CD14-positive monocyte (primary cell): ENCODE measurements around the gene DYNC1H1. TPM values are rescaled to one million over a fixed set of nuclear protein-coding genes. Genes with fewer than 3 reads are reported as not detected.

Source experiments
- DNase-seq, 3 donors: peaks; one replicate each; pipeline ENCODE4 v3.0.0-alpha.2; 2011 to 2022
- H2AFZ ChIP-seq: 2 replicates; pipeline ENCODE4 v1.6.0; 2012; ENCODE audit warnings: mild to moderate bottlenecking, low read depth, low read length, inconsistent platforms; ENCODE audit not compliant: insufficient read depth, poor library complexity, severe bottlenecking
- H3K27ac ChIP-seq, 2 donors: 1 replicate in 1 of 2; 2 replicates in 1 of 2; pipeline ENCODE4 v1.5.1; 2012 to 2013; ENCODE audit warnings: low read length in 2 of 2, control low read depth in 1 of 2, inconsistent platforms in 1 of 2, low read depth in 1 of 2, mild to moderate bottlenecking in 1 of 2
- H3K27me3 ChIP-seq, 2 donors: one replicate each; pipeline versions ENCODE4 v1.6.0 to v1.6.1; 2011 to 2013; ENCODE audit warnings: low read length in 2 of 2; ENCODE audit not compliant: control insufficient read depth in 2 of 2, insufficient read depth in 2 of 2
- H3K36me3 ChIP-seq, 2 donors: replicated peaks in 1 of 2; 1 replicate in 1 of 2; 2 replicates in 1 of 2; pipeline versions ENCODE4 v1.5.1 to v1.6.1; 2012 to 2013; ENCODE audit warnings: low read length in 2 of 2, control low read depth in 1 of 2, inconsistent platforms in 1 of 2, mild to moderate bottlenecking in 1 of 2; ENCODE audit not compliant: insufficient read depth in 2 of 2, control insufficient read depth in 1 of 2
- H3K4me1 ChIP-seq, 2 donors: 1 replicate in 1 of 2; 2 replicates in 1 of 2; pipeline versions ENCODE4 v1.5.1 to v1.6.1; 2012 to 2013; ENCODE audit warnings: low read length in 2 of 2, control low read depth in 1 of 2, inconsistent platforms in 1 of 2, mild to moderate bottlenecking in 1 of 2, moderate library complexity in 1 of 2; ENCODE audit not compliant: insufficient read depth in 2 of 2, control insufficient read depth in 1 of 2
- H3K4me2 ChIP-seq: replicated peaks from 2 replicates; pipeline ENCODE3; 2012; ENCODE audit warnings: low read length, moderate library complexity, mild to moderate bottlenecking; ENCODE audit not compliant: poor library complexity, severe bottlenecking; ENCODE audit errors: extremely low read depth
- H3K4me3 ChIP-seq, 3 experiments: fragments of 200-600 bp in 1 of 3; sonication (generic) in 1 of 3; replicated peaks in 1 of 3; 1 replicate in 2 of 3; 2 replicates in 1 of 3; pipeline ENCODE4 v1.5.1; 2011 to 2013; ENCODE audit warnings: low read length in 3 of 3, mild to moderate bottlenecking in 3 of 3, control low read depth in 2 of 3, low read depth in 2 of 3, inconsistent platforms in 1 of 3, moderate library complexity in 1 of 3
- H3K79me2 ChIP-seq: 2 replicates; pipeline ENCODE4 v1.6.0; 2012; ENCODE audit warnings: mild to moderate bottlenecking, control low read depth, inconsistent platforms, low read length, moderate library complexity; ENCODE audit not compliant: insufficient read depth
- H3K9ac ChIP-seq: 2 replicates; pipeline ENCODE4 v1.6.0; 2017; ENCODE audit warnings: low read length, mild to moderate bottlenecking; ENCODE audit not compliant: insufficient read depth, poor library complexity, severe bottlenecking
- H3K9me3 ChIP-seq, 2 donors: replicated peaks in 1 of 2; 1 replicate in 1 of 2; 2 replicates in 1 of 2; pipeline versions ENCODE4 v1.5.1 to v1.6.1; 2012 to 2013; ENCODE audit warnings: low read length in 2 of 2, control low read depth in 1 of 2; ENCODE audit not compliant: control insufficient read depth in 1 of 2, insufficient read depth in 1 of 2
- H4K20me1 ChIP-seq: 2 replicates; pipeline ENCODE4 v1.6.0; 2012; ENCODE audit warnings: mild to moderate bottlenecking, low read length, control low read depth, moderate library complexity; ENCODE audit not compliant: insufficient read depth
- H3K27ac Mint-ChIP-seq, 7 donors: one replicate each; pipeline ENCODE4 v1.8.0; 2020; ENCODE audit warnings: mild to moderate bottlenecking in 7 of 7, mixed read lengths in 7 of 7, moderate library complexity in 6 of 7, inconsistent platforms in 2 of 7
- H3K27me3 Mint-ChIP-seq, 3 donors: one replicate each; pipeline ENCODE4 v1.8.0; 2021 to 2022; ENCODE audit warnings: low read depth in 3 of 3, mild to moderate bottlenecking in 3 of 3, mixed read lengths in 3 of 3, moderate library complexity in 3 of 3, inconsistent platforms in 1 of 3
- H3K36me3 Mint-ChIP-seq, 2 donors: one replicate each; pipeline ENCODE4 v1.8.0; 2020; ENCODE audit warnings: mixed read lengths in 2 of 2, inconsistent platforms in 1 of 2, mild to moderate bottlenecking in 1 of 2
- H3K4me1 Mint-ChIP-seq: one replicate; pipeline ENCODE4 v1.8.0; 2020; ENCODE audit warnings: mild to moderate bottlenecking, mixed read lengths
- H3K4me3 Mint-ChIP-seq, 2 donors: one replicate each; pipeline ENCODE4 v1.8.0; 2020; ENCODE audit warnings: mild to moderate bottlenecking in 2 of 2, mixed read lengths in 2 of 2, moderate library complexity in 1 of 2
- H3K9me3 Mint-ChIP-seq, 7 donors: one replicate each; pipeline ENCODE4 v1.8.0; 2020 to 2022; ENCODE audit warnings: mixed read lengths in 7 of 7, mild to moderate bottlenecking in 6 of 7, moderate library complexity in 6 of 7, inconsistent platforms in 2 of 7
- WGBS: methylation state at CpG from one replicate; pipeline ENCODE4 v1.1.5; 2013; ENCODE audit warnings: missing lambda C conversion rate; ENCODE audit not compliant: insufficient coverage; 5-methylcytosine and 5-hydroxymethylcytosine counted together
- intact Hi-C, 2 donors: fragments of 100-400 bp; cut with micrococcal nuclease; formaldehyde crosslinking; loops; one replicate each; pipeline versions ENCODE4 v1.15.0 to v1.15.1; 2023
- polyA plus RNA-seq, 3 donors: library from polyadenylated mRNA; depleted of rRNA in 1 of 3; unstranded in 2 of 3; stranded (reverse) in 1 of 3; fragments of 300-500 nt in 2 of 3; fragments of >200 nt in 1 of 3; fragmentation: Illumina TruSeq in 2 of 3; gene quantifications; 1 replicate in 2 of 3; 2 replicates in 1 of 3; pipeline ENCODE4 v1.2.3, GENCODE V29; 2012 to 2021
- TF ChIP-seq, protein P1 (sequence below): fragments of 200-600 bp; IDR thresholded peaks from one replicate; pipeline ENCODE4 v1.8.0; 2022; ENCODE audit warnings: antibody characterized with exemption, mild to moderate bottlenecking

Gene DYNC1H1
- polyA plus RNA-seq, 3 donors: 14.7 to 87.3 (median 23.6) TPM

DNA sequence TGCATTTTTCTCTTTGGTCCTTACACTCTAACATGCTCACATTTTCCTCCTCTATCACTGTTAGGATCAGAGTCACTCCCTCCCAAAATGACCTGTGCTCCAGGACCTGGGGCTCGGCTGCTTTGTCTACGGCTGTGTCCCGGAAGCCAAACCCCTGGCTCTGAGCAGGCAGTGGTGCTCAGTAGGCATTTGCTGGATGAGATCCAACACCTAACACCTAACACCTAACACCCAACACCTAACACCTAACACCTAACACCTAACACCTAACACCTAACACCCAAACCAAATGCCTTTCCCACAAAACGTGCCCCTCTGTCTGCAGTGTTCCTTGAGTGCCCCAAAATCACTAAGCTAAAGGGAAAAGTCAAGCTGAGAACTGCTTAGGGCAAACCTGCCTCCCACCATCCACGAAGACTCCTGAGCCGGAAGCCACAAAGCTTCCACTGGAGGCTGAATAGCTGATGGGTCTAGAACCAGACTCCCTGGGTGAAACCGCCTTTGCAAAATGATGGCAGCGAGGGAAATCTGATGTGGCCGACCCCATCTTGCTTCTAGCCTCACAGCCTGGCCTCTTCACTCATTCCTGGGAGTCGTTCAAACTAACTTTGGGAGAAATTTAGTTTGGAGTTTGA is 93.2 kb downstream of the DYNC1H1 start:
- H3K79me2 ChIP-seq: no peaks in the 10 kb centered on the region
- H3K36me3 Mint-ChIP-seq: peaks cover 5 to 23% of the 10 kb centered on the region in 2 donors
- H3K27me3 ChIP-seq: no peaks in the 10 kb centered on the region
- H3K9ac ChIP-seq: no peak overlapping the region
- peaks cover 0 to 4% (median 3%) of the 10 kb centered on the region in 3 donors for H3K27me3 Mint-ChIP-seq
- H3K4me3 ChIP-seq: no peak overlapping the region
- H3K36me3 ChIP-seq: peaks cover 2 to 10% of the 10 kb centered on the region in 2 donors
- 77% methylated on average over 4 of the region's 10 CpGs for WGBS
- H3K4me1 ChIP-seq: no peaks in the 10 kb centered on the region
- no peaks in the 10 kb centered on the region for H4K20me1 ChIP-seq
- no peak overlapping the region for H3K27ac ChIP-seq
- H2AFZ ChIP-seq: no peak overlapping the region
- H3K4me2 ChIP-seq: no peak overlapping the region
- peak overlapping the region in 1 of 7 donors; percentile 71 for H3K27ac Mint-ChIP-seq
- no peak for DNase-seq
- intact Hi-C loops: no loop called here
- H3K4me1 Mint-ChIP-seq: no peaks in the 10 kb centered on the region
- TF ChIP-seq, protein P1, sequence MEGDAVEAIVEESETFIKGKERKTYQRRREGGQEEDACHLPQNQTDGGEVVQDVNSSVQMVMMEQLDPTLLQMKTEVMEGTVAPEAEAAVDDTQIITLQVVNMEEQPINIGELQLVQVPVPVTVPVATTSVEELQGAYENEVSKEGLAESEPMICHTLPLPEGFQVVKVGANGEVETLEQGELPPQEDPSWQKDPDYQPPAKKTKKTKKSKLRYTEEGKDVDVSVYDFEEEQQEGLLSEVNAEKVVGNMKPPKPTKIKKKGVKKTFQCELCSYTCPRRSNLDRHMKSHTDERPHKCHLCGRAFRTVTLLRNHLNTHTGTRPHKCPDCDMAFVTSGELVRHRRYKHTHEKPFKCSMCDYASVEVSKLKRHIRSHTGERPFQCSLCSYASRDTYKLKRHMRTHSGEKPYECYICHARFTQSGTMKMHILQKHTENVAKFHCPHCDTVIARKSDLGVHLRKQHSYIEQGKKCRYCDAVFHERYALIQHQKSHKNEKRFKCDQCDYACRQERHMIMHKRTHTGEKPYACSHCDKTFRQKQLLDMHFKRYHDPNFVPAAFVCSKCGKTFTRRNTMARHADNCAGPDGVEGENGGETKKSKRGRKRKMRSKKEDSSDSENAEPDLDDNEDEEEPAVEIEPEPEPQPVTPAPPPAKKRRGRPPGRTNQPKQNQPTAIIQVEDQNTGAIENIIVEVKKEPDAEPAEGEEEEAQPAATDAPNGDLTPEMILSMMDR: no peak
- H3K9me3 Mint-ChIP-seq: no peaks in the 10 kb centered on the region
- no peaks in the 10 kb centered on the region for H3K9me3 ChIP-seq
- H3K4me3 Mint-ChIP-seq: no peak overlapping the region

- peaks cover 0 to 4% (median 3%) of the 10 kb centered on the region in 3 donors for H3K27me3 Mint-ChIP-seq
- Histone ChIP-seq H3K4me3 (no peak overlapping the region), H3K79me2 (no peaks in the 10 kb centered on the region), H3K27ac (no peak overlapping the region), H3K9me3 (no peaks in the 10 kb centered on the region), H2AFZ (no peak overlapping the region), H3K9ac (no peak overlapping the region), H3K4me2 (no peak overlapping the region), H3K36me3 (peaks cover 0 to 4% of the 10 kb centered on the region in 2 donors), H3K27me3 (no peaks in the 10 kb centered on the region), H4K20me1 (no peaks in the 10 kb centered on the region), H3K4me1 (no peaks in the 10 kb centered on the region)
- H3K4me1 Mint-ChIP-seq: no peaks in the 10 kb centered on the region
- H3K4me3 Mint-ChIP-seq: no peak overlapping the region
- peaks cover 2 to 18% of the 10 kb centered on the region in 2 donors for H3K36me3 Mint-ChIP-seq
- no CpG with 5 or more reads among the region's 7 CpGs for WGBS
- H3K27ac Mint-ChIP-seq: no peak overlapping the region
- intact Hi-C loops: no loop called here
- no peak for DNase-seq
- no peaks in the 10 kb centered on the region for H3K9me3 Mint-ChIP-seq
- TF ChIP-seq, protein P1: no peak
Measured at GRCh38 chr14:102058146-102058545, 93.8 kb downstream of the DYNC1H1 start.
